Heart left ventricle (tissue), 16 donors: Measurements from ENCODE around the gene XPC. TPM values are rescaled to one million over a fixed set of nuclear protein-coding genes. Genes with fewer than 3 reads are reported as not detected.

ENCODE experiments used
- ATAC-seq, 4 donors: fragments of 200-7000 bp; cut with Tn5 transposase; one replicate each; pipeline ENCODE4 v1.9.1; 2020 to 2022; ENCODE audit warnings: moderate library complexity in 4 of 4, mild to moderate bottlenecking in 3 of 4, moderate number of reproducible peaks in 1 of 4
- DNase-seq, 5 donors: peaks; one replicate each; pipeline ENCODE4 v3.0.0-alpha.2; 2020
- H3K27ac ChIP-seq, 12 donors: fragments of 200-600 bp; sonication (generic) in 4 of 12; one replicate each; pipeline versions ENCODE4 v1.5.0 to v1.8.0; 2016 to 2022; ENCODE audit warnings: mild to moderate bottlenecking in 2 of 12
- H3K27me3 ChIP-seq, 9 donors: fragments of 200-600 bp; sonication (generic) in 2 of 9; one replicate each; pipeline versions ENCODE4 v1.5.1 to v1.8.0; 2016 to 2022; ENCODE audit warnings: mild to moderate bottlenecking in 3 of 9
- H3K36me3 ChIP-seq, 9 donors: fragments of 200-600 bp; sonication (generic) in 2 of 9; one replicate each; pipeline versions ENCODE4 v1.5.0 to v1.8.0; 2018 to 2022; ENCODE audit warnings: mild to moderate bottlenecking in 2 of 9
- H3K4me1 ChIP-seq, 12 donors: fragments of 200-600 bp; sonication (generic) in 4 of 12; one replicate each; pipeline versions ENCODE4 v1.5.0 to v1.8.0; 2016 to 2022; ENCODE audit warnings: mild to moderate bottlenecking in 3 of 12
- H3K4me3 ChIP-seq, 12 donors: fragments of 200-600 bp; sonication (generic) in 4 of 12; one replicate each; pipeline versions ENCODE4 v1.5.0 to v1.8.0; 2017 to 2022; ENCODE audit warnings: mild to moderate bottlenecking in 9 of 12, moderate library complexity in 4 of 12
- H3K9me3 ChIP-seq, 12 donors: fragments of 200-600 bp; sonication (generic) in 4 of 12; one replicate each; pipeline versions ENCODE4 v1.5.0 to v1.8.0; 2016 to 2022; ENCODE audit warnings: mild to moderate bottlenecking in 1 of 12
- CTCF ChIP-seq, 12 donors: fragments of 200-600 bp; sonication (generic) in 4 of 12; IDR thresholded peaks; one replicate each; pipeline versions ENCODE4 v1.5.0 to v1.8.0; 2018 to 2022; ENCODE audit warnings: antibody characterized with exemption in 12 of 12, mild to moderate bottlenecking in 5 of 12
- POLR2A ChIP-seq, 2 donors: fragments of 450-650 bp; IDR thresholded peaks; one replicate each; pipeline ENCODE4 v1.6.1; 2017; ENCODE audit warnings: antibody characterized with exemption in 2 of 2, mild to moderate bottlenecking in 2 of 2, moderate library complexity in 2 of 2
- WGBS, 4 donors: extraction: QIAGEN DNeasy Blood & Tissue Kit in 2 of 4; methylation state at CpG; one replicate each; pipeline versions ENCODE4 v1.1.5 to v1.1.7; 2013 to 2018; 5-methylcytosine and 5-hydroxymethylcytosine counted together
- intact Hi-C, 10 donors: fragments of 100-400 bp; cut with DNase I; formaldehyde crosslinking; loops; one replicate each; pipeline versions ENCODE4 v1.11.1 to v1.14.2; 2022
- polyA plus RNA-seq, 2 donors: library from polyadenylated mRNA; stranded (reverse); fragments of 200-250 nt; gene quantifications; one replicate each; pipeline ENCODE4 v1.2.3, GENCODE V29; 2013
- total RNA-seq, 9 donors: library from RNA; depleted of rRNA in 2 of 9; stranded (reverse); fragments of >200 nt in 2 of 9; fragmentation: NEBNext Ultra II Directional in 3 of 9; extraction: Animal tissue kit (Norgen Biotek cat#: 25700) in 3 of 9; gene quantifications; one replicate each; pipeline versions ENCODE4 v1.1.0 to v1.2.4, GENCODE V29; 2016 to 2023
- donor health status: ischemic (EF 13 %, LVEDD 7.1; RV severe dilation, severe dysfunction).
- donor health status: healthy with polysubstance abuse.
- donor health status: DM: no; HTN: yes; CAD: no.
- donor health status: DM: no; HTN: no; CAD: no.
- donor health status: ischemic (EF 25% LVEDD 6.9; RV normal size, moderate dysfunction).
- donor health status: ischemic (EF 25% LVEDD 5.7; RV mildly dilated, moderate dysfunction).
- donor health status: healthy.
- donor health status: DM: yes; HTN: yes; CAD: no.
- donor health status: ischemic (EF 35%, LVEDD 5.7; RV mildly dilated, moderate dysfunction).
- donor health status: nonischemic (EF 11% LVEDD 7.7; RV severe dilation, severe dysfunction).
- donor health status: DM: yes; HTN: yes; CAD: no.
- donor health status: PGD.
- donor health status: ischemic (EF 29% LVEDD 5.4; RV normal size, mild dysfunction).
- donor health status: nonischemic (EF 23%, LVEDD 6.1; RV moderate dilation, normal function).

The XPC gene
- total and polyA plus RNA-seq, 11 donors = 6.1 to 20.0 (median 9.5) TPM

- DNase-seq = no peak
- H3K27me3 ChIP-seq = no peaks in the 10 kb centered on the region
- no peak overlapping the region for H3K4me3 ChIP-seq
- ATAC-seq = peak in 1 of 4 donors; percentile 5
- H3K27ac ChIP-seq = peak overlapping the region in 2 of 12 donors; percentile 80 to 86
- peaks cover 0 to 39% (median 25%) of the 10 kb centered on the region in 12 donors for H3K4me1 ChIP-seq
- no peaks in the 10 kb centered on the region for H3K9me3 ChIP-seq
- WGBS, 4 donors = 68 to 75% (median 72%) methylated on average over 23 of the region's 23 CpGs
- no peak for TF ChIP-seq CTCF (IDR thresholded peaks at IDR 0.05)
- TF ChIP-seq POLR2A (IDR thresholded peaks at IDR 0.05) = no peak
- peaks cover 0 to 22% (median 16%) of the 10 kb centered on the region in 9 donors for H3K36me3 ChIP-seq
- intact Hi-C loops = loop anchor here (1.0 to 10.0 kb wide), 13 partner anchors 30 to 349 kb away; no protein-coding TSS in a partner anchor
Observed at GRCh38 chr3:14202874-14203520, 24.6 kb upstream of the XPC start.

- Histone ChIP-seq H3K4me1 (peaks cover 0 to 39% (median 25%) of the 10 kb centered on the region in 12 donors), H3K27me3 (no peaks in the 10 kb centered on the region), H3K4me3 (no peak overlapping the region), H3K27ac (no peak overlapping the region), H3K9me3 (no peaks in the 10 kb centered on the region), H3K36me3 (peaks cover 0 to 30% (median 24%) of the 10 kb centered on the region in 9 donors)
- 64 to 82% (median 79%) methylated on average over 7 of the region's 7 CpGs for WGBS, 4 donors
- intact Hi-C loops = loop anchor here in 9 of 10 donors (2.0 to 10.0 kb wide), 12 partner anchors 31 to 350 kb away; no protein-coding TSS in a partner anchor
- TF ChIP-seq POLR2A (IDR thresholded peaks at IDR 0.05) = no peak
- TF ChIP-seq CTCF (IDR thresholded peaks at IDR 0.05) = no peak
- no peak for DNase-seq
- no peak for ATAC-seq
Observed at GRCh38 chr3:14201940-14202684, 23.7 kb upstream of the XPC start.

- WGBS, 4 donors = 84 to 95% (median 91%) methylated on average over 4 of the region's 4 CpGs
Observed at GRCh38 chr3:14200841-14201240, 22.4 kb upstream of the XPC start.

More at GRCh38 chr3:14200841-14201240, 22.4 kb upstream of the XPC start:
- H3K36me3 ChIP-seq = peaks cover 0 to 33% (median 24%) of the 10 kb centered on the region in 9 donors
- H3K27ac ChIP-seq = no peak overlapping the region
- TF ChIP-seq POLR2A (IDR thresholded peaks at IDR 0.05) (no peak), CTCF (IDR thresholded peaks at IDR 0.05) (no peak)
- no peaks in the 10 kb centered on the region for H3K27me3 ChIP-seq
- H3K4me1 ChIP-seq = peaks cover 0 to 39% (median 25%) of the 10 kb centered on the region in 12 donors
- ATAC-seq (no peak), DNase-seq (no peak)
- no peaks in the 10 kb centered on the region for H3K9me3 ChIP-seq
- H3K4me3 ChIP-seq = no peak overlapping the region
- intact Hi-C loops = loop anchor here in 7 of 10 donors (5.0 to 10.0 kb wide), 5 partner anchors 54 to 351 kb away; no protein-coding TSS in a partner anchor
